H9 (cell line): Measurements from ENCODE around the gene PARP12. TPM values are rescaled to one million over a fixed set of nuclear protein-coding genes. Genes with fewer than 3 reads are reported as not detected.

Source experiments
- DNase-seq: peaks from one replicate; pipeline ENCODE4 v3.0.0-alpha.2; 2017
- H2AFZ ChIP-seq: one replicate; pipeline ENCODE4 v1.6.1; 2013; ENCODE audit warnings: mild to moderate bottlenecking, low read length, control low read depth, moderate library complexity
- H2AK5ac ChIP-seq: 2 replicates; pipeline ENCODE4 v1.6.1; 2013; ENCODE audit warnings: low read length, control low read depth, mixed read lengths; ENCODE audit not compliant: insufficient read length
- H2BK120ac ChIP-seq: one replicate; pipeline ENCODE4 v1.6.1; 2013; ENCODE audit warnings: low read depth, mild to moderate bottlenecking, low read length, control low read depth, inconsistent platforms; ENCODE audit not compliant: poor library complexity, severe bottlenecking
- H2BK12ac ChIP-seq: 2 replicates; pipeline ENCODE4 v1.6.1; 2013; ENCODE audit warnings: low read length, control low read depth, mixed read lengths, low read depth; ENCODE audit not compliant: insufficient read length
- H2BK15ac ChIP-seq: 2 replicates; pipeline ENCODE4 v1.6.1; 2013; ENCODE audit warnings: low read depth, low read length, control low read depth
- H2BK20ac ChIP-seq: one replicate; pipeline ENCODE4 v1.6.1; 2013; ENCODE audit warnings: low read depth, mild to moderate bottlenecking, low read length, control low read depth, inconsistent platforms; ENCODE audit not compliant: poor library complexity, severe bottlenecking
- H2BK5ac ChIP-seq: 2 replicates; pipeline ENCODE4 v1.6.1; 2013; ENCODE audit warnings: low read length, control low read depth, mixed read lengths; ENCODE audit not compliant: insufficient read length
- H3K14ac ChIP-seq: 2 replicates; pipeline ENCODE4 v1.6.1; 2013; ENCODE audit warnings: low read length, control low read depth; ENCODE audit not compliant: insufficient read depth
- H3K18ac ChIP-seq: 2 replicates; pipeline ENCODE4 v1.6.1; 2013; ENCODE audit warnings: low read depth, mild to moderate bottlenecking, mixed read lengths, low read length, control low read depth; ENCODE audit not compliant: insufficient read length
- H3K23ac ChIP-seq: 2 replicates; pipeline ENCODE4 v1.6.1; 2013; ENCODE audit warnings: low read length, control low read depth, mixed read lengths, low read depth; ENCODE audit not compliant: insufficient read length
- H3K23me2 ChIP-seq: 2 replicates; pipeline ENCODE4 v1.6.1; 2013; ENCODE audit warnings: low read depth, mild to moderate bottlenecking, mixed read lengths, low read length, control low read depth; ENCODE audit not compliant: insufficient read length, poor library complexity, severe bottlenecking
- H3K27ac ChIP-seq: 2 replicates; pipeline ENCODE4 v1.5.1; 2013; ENCODE audit warnings: low read length, control low read depth, mixed read lengths, low read depth; ENCODE audit not compliant: insufficient read length
- H3K27me3 ChIP-seq: 2 replicates; pipeline ENCODE4 v1.6.1; 2013; ENCODE audit warnings: low read length, control low read depth, inconsistent platforms; ENCODE audit not compliant: insufficient read depth
- H3K4ac ChIP-seq: 2 replicates; pipeline ENCODE4 v1.6.1; 2013; ENCODE audit warnings: low read depth, mild to moderate bottlenecking, control low read depth, inconsistent platforms, low read length, moderate library complexity
- H3K4me1 ChIP-seq: 2 replicates; pipeline ENCODE4 v1.6.1; 2013; ENCODE audit warnings: low read length, control low read depth, inconsistent platforms; ENCODE audit not compliant: insufficient read depth
- H3K4me2 ChIP-seq: 2 replicates; pipeline ENCODE4 v1.6.1; 2013; ENCODE audit warnings: low read length, control low read depth, mixed read lengths; ENCODE audit not compliant: insufficient read length, insufficient read depth
- H3K56ac ChIP-seq: 2 replicates; pipeline ENCODE4 v1.6.1; 2013; ENCODE audit warnings: low read depth, mild to moderate bottlenecking, mixed read lengths, low read length, control low read depth; ENCODE audit not compliant: insufficient read length
- H3K79me1 ChIP-seq: 2 replicates; pipeline ENCODE4 v1.6.1; 2013; ENCODE audit warnings: low read depth, mild to moderate bottlenecking, moderate library complexity, low read length, control low read depth, inconsistent platforms; ENCODE audit not compliant: insufficient read depth, poor library complexity, severe bottlenecking
- H3K79me2 ChIP-seq: 2 replicates; pipeline ENCODE4 v1.6.1; 2013; ENCODE audit warnings: low read length, control low read depth, inconsistent platforms; ENCODE audit not compliant: insufficient read depth
- H3K9ac ChIP-seq: 2 replicates; pipeline ENCODE4 v1.6.1; 2013; ENCODE audit warnings: low read length, control low read depth, mixed read lengths; ENCODE audit not compliant: insufficient read length; ENCODE audit errors: extremely low read depth
- H3K9me3 ChIP-seq: one replicate; pipeline ENCODE4 v1.6.1; 2013; ENCODE audit warnings: low read depth, low read length, inconsistent platforms; ENCODE audit not compliant: control insufficient read depth
- H3T11ph ChIP-seq: one replicate; pipeline ENCODE4 v1.6.1; 2013; ENCODE audit warnings: mild to moderate bottlenecking, low read length, control low read depth, inconsistent platforms
- H4K20me1 ChIP-seq: one replicate; pipeline ENCODE4 v1.6.1; 2013; ENCODE audit not compliant: control insufficient read depth, insufficient read length, insufficient read depth
- H4K5ac ChIP-seq: 2 replicates; pipeline ENCODE4 v1.6.1; 2013; ENCODE audit warnings: low read depth, mild to moderate bottlenecking, mixed read lengths, low read length, control low read depth; ENCODE audit not compliant: insufficient read length
- H4K8ac ChIP-seq: replicated peaks from 2 replicates; pipeline ENCODE4 v1.6.1; 2013; ENCODE audit warnings: low read length, control low read depth, mixed read lengths, low read depth; ENCODE audit not compliant: insufficient read length
- H4K91ac ChIP-seq: 2 replicates; pipeline ENCODE4 v1.6.1; 2013; ENCODE audit warnings: low read depth, mild to moderate bottlenecking, moderate library complexity, mixed read lengths, low read length, control low read depth; ENCODE audit not compliant: insufficient read length
- H3K27ac Mint-ChIP-seq, 3 experiments: 2 replicates in 2 of 3; 3 replicates in 1 of 3; pipeline ENCODE4 v1.8.0; 2020 to 2021; ENCODE audit warnings: mixed read lengths in 3 of 3, mild to moderate bottlenecking in 1 of 3, moderate library complexity in 1 of 3
- H3K27me3 Mint-ChIP-seq: 2 replicates; pipeline ENCODE4 v1.8.0; 2021; ENCODE audit warnings: low read depth, mild to moderate bottlenecking, moderate library complexity, mixed read lengths
- H3K36me3 Mint-ChIP-seq, 3 experiments: 2 replicates in 2 of 3; 3 replicates in 1 of 3; pipeline ENCODE4 v1.8.0; 2020 to 2021; ENCODE audit warnings: low read depth in 3 of 3, mixed read lengths in 3 of 3; ENCODE audit not compliant: insufficient read depth in 1 of 3
- H3K4me1 Mint-ChIP-seq, 2 experiments: 2 replicates each; pipeline ENCODE4 v1.8.0; 2020; ENCODE audit warnings: mixed read lengths in 2 of 2
- H3K4me3 Mint-ChIP-seq, 2 experiments: 2 replicates in 1 of 2; 3 replicates in 1 of 2; pipeline ENCODE4 v1.8.0; 2020 to 2021; ENCODE audit warnings: mild to moderate bottlenecking in 2 of 2, mixed read lengths in 2 of 2, moderate library complexity in 1 of 2
- H3K9me3 Mint-ChIP-seq, 2 experiments: 2 replicates in 1 of 2; 3 replicates in 1 of 2; pipeline ENCODE4 v1.8.0; 2020; ENCODE audit warnings: mild to moderate bottlenecking in 2 of 2, mixed read lengths in 2 of 2, moderate library complexity in 1 of 2
- CTCF ChIP-seq: fragments of 200-600 bp; sonication (generic); conservative IDR thresholded peaks from 3 replicates; pipeline ENCODE4 v1.8.0; 2021; ENCODE audit warnings: antibody characterized with exemption, mild to moderate bottlenecking
- WGBS: extraction: QIAGEN DNeasy Blood & Tissue Kit; methylation state at CpG from one replicate; pipeline ENCODE4 v1.1.7; 2013; ENCODE audit warnings: missing lambda C conversion rate, low lambda C conversion rate, mixed read lengths; ENCODE audit not compliant: insufficient read length; ENCODE audit errors: extremely low coverage; 5-methylcytosine and 5-hydroxymethylcytosine counted together
- total RNA-seq: library from RNA; stranded (reverse); gene quantifications from 2 replicates; pipeline ENCODE4 v1.2.1, GENCODE V29; 2021

The PARP12 gene
- total RNA-seq, 1 experiment from 2014 or later: 11.8 TPM

GRCh38 chr7:140039066-140039465 is 23.7 kb downstream of the PARP12 start:
- TF ChIP-seq CTCF: no peak
- Histone ChIP-seq H3T11ph (no peak overlapping the region), H2AK5ac (no peak overlapping the region), H4K20me1 (no peaks in the 10 kb centered on the region), H3K79me2 (no peaks in the 10 kb centered on the region; the same call in 1 of the 2 replicates), H2BK5ac (no peak overlapping the region), H3K23ac (no peak overlapping the region), H2BK20ac (no peak overlapping the region), H2BK15ac (no peak overlapping the region), H2BK12ac (no peak overlapping the region), H3K4me2 (no peak overlapping the region), H3K4ac (no peak overlapping the region), H3K9ac (no peak overlapping the region), H4K8ac (no peak overlapping the region), H3K4me1 (no peaks in the 10 kb centered on the region), H4K5ac (no peak overlapping the region), H2BK120ac (no peak overlapping the region), H3K27ac (no peak overlapping the region), H3K14ac (no peak overlapping the region), H3K56ac (no peak overlapping the region), H3K79me1 (no peaks in the 10 kb centered on the region), H2AFZ (no peak overlapping the region), H3K18ac (no peak overlapping the region), H3K9me3 (no peaks in the 10 kb centered on the region), H3K27me3 (no peaks in the 10 kb centered on the region), H3K23me2 (no peaks in the 10 kb centered on the region), H4K91ac (no peak overlapping the region)
- Mint-ChIP-seq H3K27me3 (no peaks in the 10 kb centered on the region), H3K4me1 (no peaks in the 10 kb centered on the region), H3K36me3 (peaks cover 0 to 25% (median 0%) of the 10 kb centered on the region in 3 experiments; a peak in 2 of 7 replicates), H3K9me3 (no peaks in the 10 kb centered on the region), H3K4me3 (no peak overlapping the region; a peak in 1 of 5 replicates), H3K27ac (no peak overlapping the region)
- no peak for DNase-seq
- WGBS: no CpG with 5 or more reads among the region's 7 CpGs
